NCI-H1694 (cell line): ENCODE data around the gene EIF1AY.
"Not testable (repeated sequence)": the region's sequence is repeated elsewhere in the genome, so short reads cannot be mapped to it uniquely, and the experiment has no call there.

ENCODE experiments used
- DNase-seq: peaks from one replicate; lab custom pipeline; 2025; lab: John Stamatoyannopoulos, UW

EIF1AY gene, protein sequence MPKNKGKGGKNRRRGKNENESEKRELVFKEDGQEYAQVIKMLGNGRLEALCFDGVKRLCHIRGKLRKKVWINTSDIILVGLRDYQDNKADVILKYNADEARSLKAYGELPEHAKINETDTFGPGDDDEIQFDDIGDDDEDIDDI

DNA sequence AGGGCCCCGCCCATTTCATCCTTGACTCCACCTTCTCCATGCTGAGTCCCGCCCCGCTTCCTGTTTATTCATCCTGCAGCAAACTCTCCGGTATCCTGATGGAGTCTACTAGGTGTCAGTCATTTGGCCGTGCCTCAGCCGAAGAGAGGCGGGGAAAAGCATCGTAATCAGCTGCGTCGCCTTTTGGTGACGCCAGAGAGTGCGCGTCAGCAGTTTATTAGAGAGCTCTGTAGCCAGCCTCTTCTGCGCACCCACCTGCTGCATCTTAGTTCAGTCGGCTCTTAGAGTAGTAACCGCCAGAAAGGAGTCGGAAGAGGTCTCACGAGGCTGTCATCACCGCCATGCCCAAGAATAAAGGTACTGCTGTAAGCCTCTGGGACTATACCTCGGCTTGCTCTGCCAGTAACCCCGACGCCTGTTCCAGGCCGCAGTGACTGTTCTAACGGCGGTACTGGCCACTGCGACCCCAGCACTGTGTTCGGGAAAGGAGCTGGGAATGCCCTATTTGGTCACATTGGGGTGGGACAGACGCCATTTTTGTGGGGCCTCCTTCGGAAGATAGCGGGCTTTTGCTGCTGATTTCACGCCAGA, at the start of gene EIF1AY:
TSS of gene EIF1AY (plus strand) at position 246 of the 591 bp plus-strand sequence. CDS start at position 342, 96 bp downstream.
- no peak for DNase-seq

DNA sequence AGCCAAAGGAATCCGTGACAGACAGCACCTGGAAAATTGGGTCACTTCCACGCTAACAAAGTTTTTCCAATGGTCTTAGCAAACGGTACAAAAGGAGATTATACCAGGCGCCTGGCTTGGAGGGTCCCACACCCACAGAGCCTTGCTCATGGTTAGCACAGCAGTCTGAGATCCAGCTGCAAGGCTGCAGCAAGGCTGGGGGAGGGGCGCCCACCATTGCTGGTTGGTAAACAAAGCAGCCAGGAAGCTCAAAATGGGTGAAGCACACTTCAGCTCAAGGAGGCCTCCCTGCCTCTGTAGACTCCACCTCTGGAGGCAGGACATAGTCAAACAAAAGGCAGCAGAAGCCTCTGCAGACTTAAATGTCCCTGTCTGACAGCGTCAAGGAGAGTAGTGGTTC, 47.1 kb upstream of the EIF1AY start:
- DNase-seq = no peak

DNA sequence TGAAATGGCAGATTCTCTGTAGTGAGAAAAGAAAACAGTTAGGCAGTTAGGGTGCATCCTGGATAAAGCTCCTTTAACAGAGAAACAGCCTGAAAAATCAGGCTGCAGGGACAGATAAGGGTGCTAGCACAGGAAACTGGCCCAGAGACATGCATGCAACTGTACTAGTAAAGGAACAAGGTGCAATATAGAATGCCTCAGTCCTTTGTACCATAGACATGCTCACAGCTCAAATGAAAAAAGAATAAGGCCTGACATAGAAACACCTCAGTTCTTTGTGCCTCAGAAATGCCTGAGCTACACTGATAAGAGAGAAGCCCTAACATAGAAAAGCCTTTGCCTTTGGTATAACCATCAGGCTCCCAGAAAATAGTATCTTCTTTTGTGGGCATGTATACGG, 37.4 kb upstream of the EIF1AY start:
- DNase-seq = no peak

DNA sequence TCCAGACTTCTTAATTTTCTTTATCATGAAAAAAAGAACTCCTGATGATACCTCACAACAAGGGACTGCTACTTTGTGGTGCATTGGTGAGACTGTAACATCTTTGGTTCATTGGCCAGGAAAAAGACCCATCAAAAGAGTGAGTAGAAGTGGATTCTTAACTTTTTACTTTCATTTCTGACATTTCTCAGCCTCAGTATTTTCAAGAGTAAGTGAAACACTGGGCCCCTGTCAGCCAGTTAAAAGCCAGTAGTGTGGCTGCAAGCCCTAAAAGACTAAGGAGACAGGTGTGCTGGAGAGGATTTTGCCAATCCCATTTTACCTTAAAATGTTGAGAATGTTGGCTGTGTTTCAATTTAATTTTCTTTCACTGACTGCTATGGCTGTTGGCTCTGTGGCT, 36.6 kb upstream of the EIF1AY start:
- no peak for DNase-seq

DNA sequence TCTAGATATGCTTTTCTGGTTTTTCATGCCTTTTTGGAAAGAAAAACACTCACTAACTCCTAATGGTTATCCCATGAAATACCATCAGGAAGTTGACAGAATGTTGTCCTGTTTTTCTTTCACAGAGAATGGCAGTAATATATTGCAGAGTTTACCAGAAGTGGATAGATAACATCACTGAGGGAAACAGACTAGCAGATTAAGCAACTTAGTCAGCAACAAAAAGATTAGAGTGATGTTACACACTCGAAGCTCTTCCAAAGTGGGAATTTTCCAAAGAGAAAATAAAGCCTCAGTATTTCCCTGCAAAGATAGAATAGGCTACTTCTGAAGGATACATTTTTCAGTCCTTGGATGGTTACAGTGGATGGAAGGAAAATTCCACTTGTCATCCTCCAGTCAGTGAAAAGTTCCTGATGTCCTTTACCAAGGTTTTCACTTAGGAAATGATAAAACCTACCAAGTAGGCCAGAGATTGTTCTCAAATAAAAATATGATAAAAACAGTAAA, 31.1 kb upstream of the EIF1AY start:
- DNase-seq = no peak

DNA sequence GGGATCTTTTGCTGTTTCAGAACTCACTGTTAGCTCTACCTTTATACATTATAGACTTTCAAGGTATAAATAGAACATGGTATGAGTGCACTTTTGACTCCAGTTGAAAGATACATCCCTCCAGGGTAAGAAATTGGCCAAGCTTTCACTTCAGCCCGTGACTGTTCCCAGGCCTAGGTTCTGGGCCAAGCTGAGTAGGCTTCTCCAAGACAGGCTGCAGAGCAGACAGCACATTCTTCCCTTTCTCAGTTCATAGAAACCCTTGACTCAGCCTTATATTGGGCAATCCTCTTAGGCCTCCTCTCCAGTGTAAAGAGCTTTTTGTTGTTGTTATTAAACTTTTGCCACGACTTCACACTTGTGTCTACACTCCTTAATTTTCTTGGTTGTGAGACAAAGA, 29.5 kb upstream of the EIF1AY start:
- DNase-seq = no peak

DNA sequence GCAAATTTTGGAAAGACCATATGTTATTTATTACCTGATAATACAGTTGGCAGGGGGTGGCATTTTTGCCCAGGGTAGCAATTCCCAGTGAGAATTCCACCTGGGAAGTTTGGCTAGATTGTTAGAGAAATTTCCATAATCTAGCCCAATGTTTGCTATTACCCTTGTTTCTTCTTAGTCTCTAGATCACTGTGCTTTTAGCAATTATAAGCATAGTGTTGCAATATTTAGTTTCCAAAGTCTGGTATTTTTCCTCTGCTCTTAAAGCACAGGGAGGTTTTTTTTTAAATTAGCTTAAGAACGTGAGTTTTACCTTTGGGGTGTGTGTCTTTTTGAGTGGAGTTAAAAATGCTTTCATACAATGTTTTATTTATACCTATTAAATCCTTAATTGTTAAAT, 26.3 kb upstream of the EIF1AY start:
- DNase-seq = no peak

DNA sequence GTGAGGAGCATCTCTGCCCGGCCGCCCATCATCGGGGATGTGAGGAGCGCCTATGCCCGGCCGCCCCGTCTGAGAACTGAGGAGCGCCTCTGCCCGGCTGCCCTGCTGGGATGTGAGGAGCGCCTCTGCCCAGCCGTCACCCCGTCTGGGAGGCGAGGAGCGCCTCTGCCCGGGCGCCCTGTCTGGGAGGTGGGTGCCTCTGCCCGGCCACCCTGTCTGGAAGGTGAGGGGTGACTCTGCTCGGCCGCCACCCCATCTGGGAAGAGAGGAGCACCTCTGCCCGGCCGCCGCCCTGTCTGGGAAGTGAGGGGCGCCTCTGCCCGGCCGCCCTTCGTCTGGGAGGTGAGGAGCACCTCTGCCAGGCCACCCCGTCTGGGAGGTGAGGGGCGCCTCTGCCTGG, 23.7 kb upstream of the EIF1AY start:
- no peak for DNase-seq

DNA sequence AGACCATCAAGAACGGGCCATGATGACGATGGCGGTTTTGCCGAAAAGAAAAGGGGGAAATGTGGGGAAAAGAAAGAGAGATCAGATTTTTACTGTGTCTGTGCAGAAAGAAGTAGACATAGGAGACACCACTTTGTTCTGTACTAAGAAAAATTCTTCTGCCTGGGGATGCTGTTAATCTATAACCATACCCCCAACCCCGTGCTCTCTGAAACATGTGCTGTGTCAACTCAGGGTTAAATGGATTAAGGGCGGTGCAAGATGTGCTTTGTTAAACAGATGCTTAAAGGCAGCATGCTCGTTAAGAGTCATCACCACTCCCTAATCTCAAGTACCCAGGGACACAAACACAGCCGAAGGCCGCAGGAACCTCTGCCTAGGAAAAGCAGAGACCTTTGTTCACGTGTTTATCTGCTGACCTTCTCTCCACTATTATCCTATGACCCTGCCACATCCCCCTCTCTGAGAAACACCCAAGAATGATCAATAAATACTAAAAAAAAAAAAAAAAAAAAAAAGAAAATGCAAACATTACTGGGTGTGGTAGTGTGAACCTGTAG, 22.7 kb upstream of the EIF1AY start:
- not testable (repeated sequence) for DNase-seq

DNA sequence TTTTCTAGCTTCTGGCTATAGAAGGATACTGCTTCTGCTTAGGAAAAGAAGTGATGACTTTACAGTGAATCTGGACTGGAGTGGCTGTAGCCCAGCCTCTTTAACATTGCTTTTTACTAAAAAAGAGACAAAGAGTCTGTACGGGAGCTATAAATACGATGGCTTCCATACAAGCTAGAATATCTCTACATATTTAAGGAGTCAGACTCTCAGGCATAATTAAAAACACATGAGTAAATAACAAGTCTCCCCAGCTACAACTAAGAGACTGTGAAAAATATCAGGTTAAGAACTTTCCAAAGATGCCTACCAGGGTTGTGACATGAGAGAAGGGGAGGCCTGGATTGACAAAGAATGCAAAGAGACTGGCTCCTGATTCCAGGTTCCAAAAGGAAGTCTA, 19.8 kb upstream of the EIF1AY start:
- DNase-seq = no peak

DNA sequence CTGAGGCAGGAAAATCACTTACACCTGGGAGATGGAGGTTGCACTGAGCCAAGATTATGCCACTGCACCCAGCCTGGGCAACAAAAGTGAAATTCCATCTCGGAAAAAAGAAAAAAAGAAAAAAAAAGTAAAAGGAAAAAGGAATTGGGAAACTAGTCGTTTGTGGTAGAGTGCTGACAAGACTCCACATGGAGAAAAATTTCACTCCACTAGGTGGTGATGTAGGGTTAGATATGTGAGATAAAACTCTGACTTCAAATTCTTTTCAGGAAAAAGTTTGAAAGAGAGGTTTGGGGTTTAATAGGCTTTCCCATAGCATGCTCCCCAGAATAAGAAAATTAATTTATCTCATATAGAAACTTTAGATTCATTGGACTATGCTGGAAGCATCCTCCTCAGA, 16.9 kb upstream of the EIF1AY start:
- DNase-seq = no peak

DNA sequence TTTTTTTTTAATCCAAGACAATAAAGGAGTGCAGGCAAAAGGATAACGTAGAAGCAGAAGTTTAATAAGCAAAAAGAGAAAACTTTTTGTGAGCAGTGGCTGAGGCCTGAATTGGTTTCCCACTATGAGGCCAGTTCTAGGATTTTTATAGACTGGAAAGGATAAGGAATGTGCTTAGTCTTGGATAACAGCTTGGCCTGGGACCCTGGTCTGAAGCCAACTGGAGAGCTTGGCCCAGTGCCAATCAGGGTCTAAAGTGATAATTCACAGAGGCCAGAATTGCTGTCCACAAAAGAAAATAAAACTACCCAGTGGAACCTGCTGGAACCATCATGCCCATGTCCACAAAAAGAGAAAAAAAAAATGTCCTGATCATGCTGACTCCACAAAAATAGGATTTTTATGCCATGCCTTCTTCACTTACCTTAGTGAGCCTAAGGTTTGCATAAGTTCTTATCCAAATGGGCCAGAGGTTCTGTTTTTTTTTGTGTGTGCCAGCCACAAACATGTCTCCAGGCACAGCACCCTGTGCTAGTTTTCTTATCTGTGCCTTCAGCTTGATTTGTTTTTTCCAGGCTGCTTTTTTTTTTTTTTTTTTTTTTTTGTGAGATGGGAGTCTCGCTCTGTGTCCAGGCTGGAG, 15.6 kb upstream of the EIF1AY start:
- DNase-seq = no peak

DNA sequence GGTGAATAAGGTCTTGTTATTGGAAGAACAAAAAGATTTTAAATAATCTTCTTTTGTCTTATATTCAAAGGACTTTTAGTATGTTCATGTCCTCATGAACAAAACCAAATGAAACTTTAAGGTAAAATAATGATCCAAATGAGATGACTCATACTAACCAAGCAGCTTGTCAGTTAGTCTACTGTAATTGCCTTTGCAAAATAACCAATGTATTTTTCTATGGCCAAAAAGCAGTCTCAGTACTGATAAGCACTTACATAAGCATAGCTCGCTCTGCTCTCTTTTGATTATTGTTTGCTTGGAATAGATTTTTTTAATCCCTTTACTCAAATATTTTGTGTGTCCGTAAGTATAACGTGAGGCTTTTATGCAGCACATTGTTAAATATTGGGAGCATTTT, 4.3 kb upstream of the EIF1AY start:
- no peak for DNase-seq

DNA sequence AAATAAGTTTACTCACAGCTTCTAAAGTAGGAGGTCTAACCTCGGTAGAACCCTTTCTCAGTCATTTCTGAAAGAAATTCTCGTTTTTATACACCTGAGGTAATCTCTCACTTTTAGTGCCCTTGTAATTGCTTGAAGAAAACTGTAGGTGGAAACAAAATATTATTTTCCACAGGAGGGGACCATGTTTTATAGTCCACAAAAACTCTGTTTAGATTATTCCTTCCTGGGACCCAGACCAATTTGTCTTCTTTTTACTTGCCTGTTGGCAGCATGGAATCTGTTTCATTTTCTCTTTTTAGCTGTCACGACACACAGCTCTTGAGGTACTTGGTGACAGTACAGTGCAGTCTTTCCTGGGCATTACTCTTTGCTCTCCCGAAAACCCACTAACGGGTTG, 930 bp downstream of the EIF1AY start:
- DNase-seq = no peak

DNA sequence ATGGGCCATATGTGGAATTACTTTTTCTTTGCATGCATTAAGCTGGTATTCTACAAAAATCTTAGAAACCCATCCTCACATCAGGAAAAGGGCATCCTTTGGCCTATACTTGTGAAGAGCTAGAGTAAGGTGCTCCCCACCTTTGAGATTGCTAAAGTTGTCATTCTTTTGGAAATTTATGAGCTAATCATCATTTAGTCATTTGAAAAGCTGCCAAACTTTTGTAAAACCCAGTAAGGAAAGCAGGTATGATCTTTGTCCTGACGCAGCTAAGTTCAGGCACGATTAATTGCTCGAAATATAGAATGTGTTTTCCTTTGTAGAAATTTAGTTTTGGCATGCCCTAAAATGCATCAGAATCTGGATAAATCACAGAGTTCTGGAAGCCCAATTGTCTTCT, 2.6 kb downstream of the EIF1AY start:
- no peak for DNase-seq

DNA sequence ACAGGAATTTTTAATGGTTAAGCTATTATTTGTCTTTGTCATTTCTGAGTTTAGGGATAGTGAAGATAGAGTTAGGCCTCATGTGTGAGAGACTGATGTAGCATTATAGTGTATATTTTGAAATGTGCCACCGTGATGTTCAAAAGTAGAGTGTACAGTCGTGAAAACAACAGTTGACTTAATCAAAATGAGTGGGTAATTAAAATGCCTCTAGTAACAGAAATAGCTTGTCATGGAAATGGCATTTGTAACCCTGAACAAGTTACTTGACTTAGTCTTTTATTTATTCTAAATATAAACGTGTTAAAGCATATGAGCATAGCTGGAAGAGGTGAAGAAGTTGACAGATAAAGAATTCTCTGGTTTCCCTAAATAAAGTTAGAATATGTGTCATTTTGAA, 6.1 kb downstream of the EIF1AY start:
- DNase-seq = no peak

DNA sequence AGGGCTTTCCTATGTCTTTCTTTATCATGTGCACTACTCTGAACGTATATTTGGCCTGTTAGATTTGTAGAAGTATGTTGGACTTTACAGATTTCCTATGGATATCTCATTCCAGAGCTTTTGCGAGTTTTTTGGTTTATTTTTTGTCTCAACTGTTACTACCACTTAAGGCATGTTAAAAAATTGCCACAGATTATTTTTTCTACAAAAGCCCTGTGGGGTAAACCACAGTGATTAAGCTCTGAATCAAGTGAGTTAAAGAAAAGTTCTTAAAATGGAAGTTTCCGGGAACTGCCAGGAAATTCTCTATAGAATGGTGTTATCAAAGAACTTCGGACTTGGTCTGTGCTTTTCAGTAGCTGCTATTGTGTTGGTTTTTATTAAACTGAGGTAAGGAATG, 10.6 kb downstream of the EIF1AY start:
- no peak for DNase-seq
